MM.1S (cell line): ENCODE results near the gene TYW1B.
"Not testable (repeated sequence)": the region's sequence is repeated elsewhere in the genome, so short reads cannot be mapped to it uniquely, and the experiment has no call there.

Experiments
- EZH2 ChIP-seq: fragments of 300-600 bp; sonication (generic); optimal IDR thresholded peaks from 2 replicates; pipeline ENCODE3; 2017; ENCODE audit warnings: low read depth, mild to moderate bottlenecking, antibody characterized with exemption, low read length, mixed read lengths
- TF ChIP-seq, protein P1 (sequence below): fragments of 300-600 bp; sonication (generic); IDR thresholded peaks from 2 replicates; pipeline ENCODE4 v1.5.1; 2016; ENCODE audit warnings: antibody characterized with exemption, low read length, mixed read lengths

DNA sequence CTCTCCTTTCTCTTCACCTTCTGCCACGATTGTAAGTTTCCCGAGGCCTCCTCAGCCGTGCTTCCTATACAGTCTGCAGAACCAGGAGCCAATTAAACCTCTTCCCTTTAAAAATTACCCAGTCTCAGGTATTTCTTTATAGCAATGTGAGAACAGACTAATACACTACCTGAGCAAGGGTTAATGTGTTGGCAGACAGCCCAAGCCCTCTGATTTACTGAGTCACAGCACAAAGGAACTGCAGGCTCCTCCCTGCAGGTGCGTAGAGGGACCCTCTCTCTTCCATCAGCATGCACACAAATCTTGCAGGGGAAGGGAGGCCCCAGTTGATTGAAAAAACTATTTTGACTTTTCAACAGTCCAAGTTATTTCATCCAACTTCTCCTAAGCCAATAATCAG lies 271.3 kb downstream of the TYW1B start:
- TF ChIP-seq, protein P1, sequence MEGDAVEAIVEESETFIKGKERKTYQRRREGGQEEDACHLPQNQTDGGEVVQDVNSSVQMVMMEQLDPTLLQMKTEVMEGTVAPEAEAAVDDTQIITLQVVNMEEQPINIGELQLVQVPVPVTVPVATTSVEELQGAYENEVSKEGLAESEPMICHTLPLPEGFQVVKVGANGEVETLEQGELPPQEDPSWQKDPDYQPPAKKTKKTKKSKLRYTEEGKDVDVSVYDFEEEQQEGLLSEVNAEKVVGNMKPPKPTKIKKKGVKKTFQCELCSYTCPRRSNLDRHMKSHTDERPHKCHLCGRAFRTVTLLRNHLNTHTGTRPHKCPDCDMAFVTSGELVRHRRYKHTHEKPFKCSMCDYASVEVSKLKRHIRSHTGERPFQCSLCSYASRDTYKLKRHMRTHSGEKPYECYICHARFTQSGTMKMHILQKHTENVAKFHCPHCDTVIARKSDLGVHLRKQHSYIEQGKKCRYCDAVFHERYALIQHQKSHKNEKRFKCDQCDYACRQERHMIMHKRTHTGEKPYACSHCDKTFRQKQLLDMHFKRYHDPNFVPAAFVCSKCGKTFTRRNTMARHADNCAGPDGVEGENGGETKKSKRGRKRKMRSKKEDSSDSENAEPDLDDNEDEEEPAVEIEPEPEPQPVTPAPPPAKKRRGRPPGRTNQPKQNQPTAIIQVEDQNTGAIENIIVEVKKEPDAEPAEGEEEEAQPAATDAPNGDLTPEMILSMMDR, result not testable (repeated sequence)
- not testable (repeated sequence) for TF ChIP-seq EZH2
